Panc1 (cell line): ENCODE results near the gene PLK3.

ENCODE experiments used
- POLR2AphosphoS5 ChIP-seq: IDR thresholded peaks from 2 replicates; pipeline ENCODE4 v1.6.1; 2012; ENCODE audit warnings: mild to moderate bottlenecking, low read depth, low read length, moderate library complexity
- TF ChIP-seq, protein P1 (sequence below): fragments of 450-650 bp; IDR thresholded peaks from 2 replicates; pipeline ENCODE4 v1.5.1; 2017; ENCODE audit warnings: mild to moderate bottlenecking
- TF ChIP-seq, protein P2 (sequence below), 2 experiments: IDR thresholded peaks; 2 replicates each; pipeline ENCODE4 v1.6.1; 2011 to 2012; ENCODE audit warnings: low read depth in 2 of 2, control low read depth in 1 of 2, low read length in 1 of 2, mild to moderate bottlenecking in 1 of 2, moderate library complexity in 1 of 2; ENCODE audit not compliant: insufficient read depth in 1 of 2

DNA sequence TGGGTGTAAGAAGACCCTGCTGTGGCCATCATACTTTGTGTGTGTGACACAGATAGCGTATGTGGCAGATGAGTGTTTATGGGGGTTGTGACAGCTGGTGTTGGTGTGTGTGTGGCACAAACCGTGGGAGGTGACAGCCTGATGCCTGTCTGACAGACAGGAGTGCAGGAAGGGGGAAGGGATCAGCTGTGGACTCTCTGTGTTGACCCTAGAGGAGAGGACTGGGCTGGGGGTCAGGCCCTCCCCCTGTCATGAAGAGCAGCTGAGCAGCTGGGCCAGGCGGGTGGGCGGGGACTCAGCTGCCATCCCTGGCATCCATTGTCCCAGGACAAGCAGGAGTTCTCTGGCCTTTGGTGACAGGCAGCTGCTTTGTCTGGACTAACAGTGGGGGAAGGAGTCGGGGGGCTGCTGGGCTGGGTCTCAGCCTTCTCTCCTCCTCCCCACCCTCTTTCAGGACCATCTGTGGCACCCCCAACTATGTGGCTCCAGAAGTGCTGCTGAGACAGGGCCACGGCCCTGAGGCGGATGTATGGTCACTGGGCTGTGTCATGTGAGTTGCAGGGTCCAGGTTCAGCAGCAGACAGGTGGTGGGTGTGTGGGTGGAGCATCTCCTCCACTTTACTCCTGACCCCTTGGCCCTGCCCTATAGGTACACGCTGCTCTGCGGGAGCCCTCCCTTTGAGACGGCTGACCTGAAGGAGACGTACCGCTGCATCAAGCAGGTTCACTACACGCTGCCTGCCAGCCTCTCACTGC, 2.3 kb downstream of the PLK3 start:
- TF ChIP-seq, protein P1, sequence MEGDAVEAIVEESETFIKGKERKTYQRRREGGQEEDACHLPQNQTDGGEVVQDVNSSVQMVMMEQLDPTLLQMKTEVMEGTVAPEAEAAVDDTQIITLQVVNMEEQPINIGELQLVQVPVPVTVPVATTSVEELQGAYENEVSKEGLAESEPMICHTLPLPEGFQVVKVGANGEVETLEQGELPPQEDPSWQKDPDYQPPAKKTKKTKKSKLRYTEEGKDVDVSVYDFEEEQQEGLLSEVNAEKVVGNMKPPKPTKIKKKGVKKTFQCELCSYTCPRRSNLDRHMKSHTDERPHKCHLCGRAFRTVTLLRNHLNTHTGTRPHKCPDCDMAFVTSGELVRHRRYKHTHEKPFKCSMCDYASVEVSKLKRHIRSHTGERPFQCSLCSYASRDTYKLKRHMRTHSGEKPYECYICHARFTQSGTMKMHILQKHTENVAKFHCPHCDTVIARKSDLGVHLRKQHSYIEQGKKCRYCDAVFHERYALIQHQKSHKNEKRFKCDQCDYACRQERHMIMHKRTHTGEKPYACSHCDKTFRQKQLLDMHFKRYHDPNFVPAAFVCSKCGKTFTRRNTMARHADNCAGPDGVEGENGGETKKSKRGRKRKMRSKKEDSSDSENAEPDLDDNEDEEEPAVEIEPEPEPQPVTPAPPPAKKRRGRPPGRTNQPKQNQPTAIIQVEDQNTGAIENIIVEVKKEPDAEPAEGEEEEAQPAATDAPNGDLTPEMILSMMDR = no peak
- TF ChIP-seq, protein P2, sequence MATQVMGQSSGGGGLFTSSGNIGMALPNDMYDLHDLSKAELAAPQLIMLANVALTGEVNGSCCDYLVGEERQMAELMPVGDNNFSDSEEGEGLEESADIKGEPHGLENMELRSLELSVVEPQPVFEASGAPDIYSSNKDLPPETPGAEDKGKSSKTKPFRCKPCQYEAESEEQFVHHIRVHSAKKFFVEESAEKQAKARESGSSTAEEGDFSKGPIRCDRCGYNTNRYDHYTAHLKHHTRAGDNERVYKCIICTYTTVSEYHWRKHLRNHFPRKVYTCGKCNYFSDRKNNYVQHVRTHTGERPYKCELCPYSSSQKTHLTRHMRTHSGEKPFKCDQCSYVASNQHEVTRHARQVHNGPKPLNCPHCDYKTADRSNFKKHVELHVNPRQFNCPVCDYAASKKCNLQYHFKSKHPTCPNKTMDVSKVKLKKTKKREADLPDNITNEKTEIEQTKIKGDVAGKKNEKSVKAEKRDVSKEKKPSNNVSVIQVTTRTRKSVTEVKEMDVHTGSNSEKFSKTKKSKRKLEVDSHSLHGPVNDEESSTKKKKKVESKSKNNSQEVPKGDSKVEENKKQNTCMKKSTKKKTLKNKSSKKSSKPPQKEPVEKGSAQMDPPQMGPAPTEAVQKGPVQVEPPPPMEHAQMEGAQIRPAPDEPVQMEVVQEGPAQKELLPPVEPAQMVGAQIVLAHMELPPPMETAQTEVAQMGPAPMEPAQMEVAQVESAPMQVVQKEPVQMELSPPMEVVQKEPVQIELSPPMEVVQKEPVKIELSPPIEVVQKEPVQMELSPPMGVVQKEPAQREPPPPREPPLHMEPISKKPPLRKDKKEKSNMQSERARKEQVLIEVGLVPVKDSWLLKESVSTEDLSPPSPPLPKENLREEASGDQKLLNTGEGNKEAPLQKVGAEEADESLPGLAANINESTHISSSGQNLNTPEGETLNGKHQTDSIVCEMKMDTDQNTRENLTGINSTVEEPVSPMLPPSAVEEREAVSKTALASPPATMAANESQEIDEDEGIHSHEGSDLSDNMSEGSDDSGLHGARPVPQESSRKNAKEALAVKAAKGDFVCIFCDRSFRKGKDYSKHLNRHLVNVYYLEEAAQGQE (IDR thresholded peaks at IDR 0.05; ENCODE audit: insufficient read depth in 1 of 2, low read depth in 2 of 2, low read length in 1 of 2) = no peak
- no peak for TF ChIP-seq POLR2AphosphoS5
